NCI-H2171 (cell line): Measurements from ENCODE around the gene FAM89B.
A peak's percentile ranks its signal among the peaks of the same experiment; 100 is the strongest.
"Not testable (repeated sequence)": the region's sequence is repeated elsewhere in the genome, so short reads cannot be mapped to it uniquely, and the experiment has no call there.

ENCODE experiments used
- DNase-seq: peaks from one replicate; lab custom pipeline; 2025; lab: John Stamatoyannopoulos, UW

FAM89B gene

GRCh38 chr11:65572356-65573051, at the start of gene FAM89B:
Gene FAM89B (plus strand): TSS chr11:65572538. CDS start chr11:65572670, 132 bp downstream.
- DNase-seq = peak; percentile 82

- DNase-seq = not testable (repeated sequence)
These were observed 49.4 kb upstream of the FAM89B start for GRCh38 chr11:65522718-65523630.

GRCh38 chr11:65523631-65523968, 48.7 kb upstream of the FAM89B start:
- DNase-seq = not testable (repeated sequence)

GRCh38 chr11:65524014-65524740, 48.2 kb upstream of the FAM89B start:
- DNase-seq = no peak

GRCh38 chr11:65524741-65525545, 47.4 kb upstream of the FAM89B start, which contains the start of gene SCYL1:
Gene SCYL1 (plus strand): TSS chr11:65525083. CDS start chr11:65525154, 71 bp downstream.
- DNase-seq = peak; percentile 85

GRCh38 chr11:65525546-65526480, 46.5 kb upstream of the FAM89B start:
- DNase-seq = no peak

GRCh38 chr11:65526744-65527143, 45.6 kb upstream of the FAM89B start:
- DNase-seq = no peak

GRCh38 chr11:65528819-65529350, 43.5 kb upstream of the FAM89B start:
- no peak for DNase-seq

GRCh38 chr11:65529475-65530156, 42.7 kb upstream of the FAM89B start:
- no peak for DNase-seq

- no peak for DNase-seq
These were observed 42.2 kb upstream of the FAM89B start for GRCh38 chr11:65530157-65530496.

GRCh38 chr11:65532388-65533064, 39.8 kb upstream of the FAM89B start:
- no peak for DNase-seq

- DNase-seq = no peak
These were observed 37.2 kb upstream of the FAM89B start for GRCh38 chr11:65535102-65535501.

GRCh38 chr11:65536412-65537295, 35.7 kb upstream of the FAM89B start:
- DNase-seq = no peak

- no peak for DNase-seq
These were observed 35.1 kb upstream of the FAM89B start for GRCh38 chr11:65537296-65537597.

GRCh38 chr11:65537620-65538231, 34.6 kb upstream of the FAM89B start:
- DNase-seq = no peak

GRCh38 chr11:65538232-65538914, 34.0 kb upstream of the FAM89B start:
- DNase-seq = no peak
